Stromal cell of bone marrow (primary cell): ENCODE data around the gene TMEM101.
A peak's percentile ranks its signal among the peaks of the same experiment; 100 is the strongest.
"Not testable (repeated sequence)": the region's sequence is repeated elsewhere in the genome, so short reads cannot be mapped to it uniquely, and the experiment has no call there.

Source experiments
- DNase-seq: peaks from one replicate; pipeline ENCODE4 v3.0.0-alpha.2; 2012; ENCODE audit warnings: low read depth

The TMEM101 gene

GRCh38 chr17:44000141-44000860 lies 14.5 kb downstream of the TMEM101 start:
- no peak for DNase-seq

GRCh38 chr17:43999024-43999423 lies 15.7 kb downstream of the TMEM101 start:
- no peak for DNase-seq

GRCh38 chr17:43998552-43998951 lies 16.2 kb downstream of the TMEM101 start:
- peak; percentile 58 for DNase-seq

- DNase-seq: not testable (repeated sequence)
Observed at GRCh38 chr17:43997180-43997579, 17.6 kb downstream of the TMEM101 start.

GRCh38 chr17:43995150-43995471 lies 19.7 kb downstream of the TMEM101 start:
- DNase-seq: no peak

- DNase-seq: no peak
Observed at GRCh38 chr17:43994272-43995149, 20.3 kb downstream of the TMEM101 start.

- no peak for DNase-seq
Observed at GRCh38 chr17:43992641-43993040, 22.1 kb downstream of the TMEM101 start.

GRCh38 chr17:43988301-43988700 lies 26.5 kb downstream of the TMEM101 start:
- no peak for DNase-seq

- no peak for DNase-seq
Observed at GRCh38 chr17:43987131-43988021, 27.4 kb downstream of the TMEM101 start.

- DNase-seq: no peak
Observed at GRCh38 chr17:43986225-43986981, 28.4 kb downstream of the TMEM101 start.

GRCh38 chr17:43984521-43984920 lies 30.2 kb downstream of the TMEM101 start:
- DNase-seq: no peak

- DNase-seq: no peak
Observed at GRCh38 chr17:43983515-43984411, 31.0 kb downstream of the TMEM101 start.

GRCh38 chr17:43983196-43983514 lies 31.6 kb downstream of the TMEM101 start:
- DNase-seq: no peak

GRCh38 chr17:43982171-43982570 lies 32.6 kb downstream of the TMEM101 start:
- DNase-seq: no peak

- DNase-seq: no peak
Observed at GRCh38 chr17:43979671-43980070, 35.1 kb downstream of the TMEM101 start.

GRCh38 chr17:43979011-43979410 lies 35.8 kb downstream of the TMEM101 start:
- DNase-seq: no peak

GRCh38 chr17:43978078-43978477 lies 36.7 kb downstream of the TMEM101 start:
- DNase-seq: no peak

GRCh38 chr17:43976963-43977837 lies 37.6 kb downstream of the TMEM101 start:
- DNase-seq: no peak

GRCh38 chr17:43975898-43976297 lies 38.9 kb downstream of the TMEM101 start:
- no peak for DNase-seq
